PC-3 (cell line): ENCODE data around the gene ZNF423. TPM values are rescaled to one million over a fixed set of nuclear protein-coding genes. Genes with fewer than 3 reads are reported as not detected.

ENCODE experiments used
- ATAC-seq: fragments of 200-7000 bp; cut with Tn5 transposase; 2 replicates; pipeline ENCODE4 v1.9.1; 2020; ENCODE audit warnings: mild to moderate bottlenecking, moderate library complexity
- BruUV-seq: library from RNA; stranded (reverse); fragments of 400-500 nt; replicated peaks from 2 replicates; lab custom pipeline; 2021; lab: Mats Ljungman, UMichigan
- CTCF ChIA-PET: fragments of 300-600 bp; sonication (Branson Sonifier 250); formaldehyde crosslinking; loops from one replicate; lab custom pipeline; 2022; ENCODE audit warnings: antibody characterized with exemption; lab: Charles Lee
- POLR2A ChIA-PET: fragments of 300-600 bp; sonication (Branson Sonifier 250); formaldehyde crosslinking; loops from one replicate; lab custom pipeline; 2022; ENCODE audit warnings: antibody characterized with exemption; ENCODE audit not compliant: unreplicated experiment; lab: Charles Lee
- DNase-seq: peaks from one replicate; pipeline ENCODE4 v3.0.0-alpha.2; 2015
- H2AFZ ChIP-seq: fragments of 300-600 bp; sonication (generic); 2 replicates; pipeline ENCODE4 v1.6.0; 2016; ENCODE audit warnings: antibody characterized with exemption, low read length
- H3F3A ChIP-seq: fragments of 300-600 bp; sonication (generic); one replicate; pipeline ENCODE4 v1.6.0; 2017; ENCODE audit warnings: antibody characterized with exemption, low read length, control low read depth, mild to moderate bottlenecking; ENCODE audit not compliant: unreplicated experiment
- H3K27ac ChIP-seq: fragments of 300-600 bp; sonication (generic); 2 replicates; pipeline ENCODE4 v1.5.1; 2016; ENCODE audit warnings: mild to moderate bottlenecking, low read length
- H3K27me3 ChIP-seq: fragments of 300-600 bp; sonication (generic); 2 replicates; pipeline ENCODE4 v1.6.1; 2016; ENCODE audit warnings: low read length, mixed read lengths
- H3K36me3 ChIP-seq: fragments of 300-600 bp; sonication (generic); 2 replicates; pipeline ENCODE4 v1.6.1; 2016; ENCODE audit warnings: low read depth, mixed run types, low read length, mixed read lengths
- H3K4me1 ChIP-seq: fragments of 300-600 bp; sonication (generic); 2 replicates; pipeline ENCODE4 v1.5.1; 2016; ENCODE audit warnings: low read length; ENCODE audit not compliant: insufficient read depth
- H3K4me2 ChIP-seq: fragments of 300-600 bp; sonication (generic); 2 replicates; pipeline ENCODE4 v1.6.0; 2016; ENCODE audit warnings: low read length
- H3K4me3 ChIP-seq: fragments of 300-600 bp; sonication (generic); 2 replicates; pipeline ENCODE4 v1.5.1; 2016; ENCODE audit warnings: mild to moderate bottlenecking, low read length, mixed read lengths
- H3K79me2 ChIP-seq: fragments of 300-600 bp; sonication (generic); 2 replicates; pipeline ENCODE4 v1.6.1; 2017; ENCODE audit warnings: low read length, mixed read lengths
- H3K9ac ChIP-seq: fragments of 300-600 bp; sonication (generic); 2 replicates; pipeline ENCODE4 v1.6.0; 2016; ENCODE audit warnings: mild to moderate bottlenecking, low read length
- H3K9me2 ChIP-seq: fragments of 300-600 bp; sonication (generic); replicated peaks from 2 replicates; pipeline ENCODE4 v1.6.1; 2016; ENCODE audit warnings: mixed run types, low read length, mixed read lengths
- H3K9me3 ChIP-seq: fragments of 300-600 bp; sonication (generic); 2 replicates; pipeline ENCODE4 v1.6.1; 2016; ENCODE audit warnings: low read length, mixed read lengths
- H4K20me1 ChIP-seq: fragments of 300-600 bp; sonication (generic); 2 replicates; pipeline ENCODE4 v1.6.1; 2016; ENCODE audit warnings: low read length, mixed read lengths
- CTCF ChIP-seq: fragments of 300-600 bp; sonication (generic); conservative IDR thresholded peaks from 2 replicates; pipeline ENCODE4 v1.5.1; 2017; ENCODE audit warnings: antibody characterized with exemption, low read depth, mild to moderate bottlenecking, low read length
- EZH2 ChIP-seq: fragments of 300-600 bp; sonication (generic); IDR thresholded peaks from one replicate; pipeline ENCODE4 v1.6.1; 2017; ENCODE audit warnings: antibody characterized with exemption, mild to moderate bottlenecking, low read length; ENCODE audit not compliant: unreplicated experiment
- EZH2phosphoT487 ChIP-seq: fragments of 300-600 bp; sonication (generic); IDR thresholded peaks from 2 replicates; pipeline ENCODE4 v1.6.1; 2018; ENCODE audit warnings: mild to moderate bottlenecking, antibody characterized with exemption, low read length, borderline replicate concordance
- intact Hi-C: fragments of 100-400 bp; cut with micrococcal nuclease; formaldehyde crosslinking; loops from 2 replicates; pipeline ENCODE4 v1.9.0; 2023
- total RNA-seq: library from RNA; depleted of rRNA; stranded (reverse); fragments of >200 nt; gene quantifications from 2 replicates; pipeline ENCODE4 v1.2.3, GENCODE V29; 2014

ZNF423 gene
- total RNA-seq, 1 experiment from 2014 or later: not detected

- no peaks in the 10 kb centered on the region for H3K36me3 ChIP-seq
- no peak for DNase-seq
- H3K4me1 ChIP-seq: no peaks in the 10 kb centered on the region
- H3K9me3 ChIP-seq: no peaks in the 10 kb centered on the region
- H3K9me2 ChIP-seq: no peaks in the 10 kb centered on the region
- no peaks in the 10 kb centered on the region for H3K79me2 ChIP-seq
- no peak overlapping the region for H3K4me3 ChIP-seq
- peaks cover 10% of the 10 kb centered on the region; the same call in 1 of the 2 replicates for H3K27me3 ChIP-seq
- H3K9ac ChIP-seq: no peak overlapping the region
- intact Hi-C loops: no loop called here
- ChIA-PET CTCF (no interaction called here), POLR2A (no interaction called here)
- no peak overlapping the region for H2AFZ ChIP-seq
- ATAC-seq: no peak
- H3K27ac ChIP-seq: no peak overlapping the region
- H3F3A ChIP-seq: no peaks in the 10 kb centered on the region
- BruUV-seq: no TSS peak
- H3K4me2 ChIP-seq: no peak overlapping the region
- TF ChIP-seq EZH2 (no peak), CTCF (no peak), EZH2phosphoT487 (no peak)
- H4K20me1 ChIP-seq: no peaks in the 10 kb centered on the region
Observed at GRCh38 chr16:49670627-49671026, 185.3 kb downstream of the ZNF423 start.

GRCh38 chr16:49665482-49666230 is 190.3 kb downstream of the ZNF423 start:
- H3K36me3 ChIP-seq: no peaks in the 10 kb centered on the region
- no peaks in the 10 kb centered on the region for H4K20me1 ChIP-seq
- no peak for ATAC-seq
- POLR2A ChIA-PET: no interaction called here
- H3K27me3 ChIP-seq: peaks cover 10% of the 10 kb centered on the region; the same call in 1 of the 2 replicates
- no peak for TF ChIP-seq EZH2phosphoT487
- no peak for TF ChIP-seq CTCF
- no peak for TF ChIP-seq EZH2
- H2AFZ ChIP-seq: no peak overlapping the region
- DNase-seq: no peak
- no peak overlapping the region for H3K4me3 ChIP-seq
- intact Hi-C loops: no loop called here
- H3K27ac ChIP-seq: no peak overlapping the region
- no peaks in the 10 kb centered on the region for H3K9me2 ChIP-seq
- no TSS peak for BruUV-seq
- H3K4me1 ChIP-seq: no peaks in the 10 kb centered on the region
- CTCF ChIA-PET: no interaction called here
- no peak overlapping the region for H3K4me2 ChIP-seq
- H3K9ac ChIP-seq: no peak overlapping the region
- H3K9me3 ChIP-seq: no peaks in the 10 kb centered on the region
- no peaks in the 10 kb centered on the region for H3F3A ChIP-seq
- no peaks in the 10 kb centered on the region for H3K79me2 ChIP-seq
